Adrenal gland (tissue), 5 donors: Measurements from ENCODE around the gene NHSL1.

ENCODE experiments used
- POLR2A ChIP-seq, 2 donors: fragments of 450-650 bp; IDR thresholded peaks; one replicate each; pipeline ENCODE4 v1.6.1; 2017; ENCODE audit warnings: antibody characterized with exemption in 2 of 2, mild to moderate bottlenecking in 2 of 2, moderate library complexity in 1 of 2
- TF ChIP-seq, protein P1 (sequence below), 6 experiments: fragments of 450-650 bp in 4 of 6; fragments of 200-600 bp in 2 of 6; sonication (generic) in 1 of 6; IDR thresholded peaks; 1 replicate in 5 of 6; 2 replicates in 1 of 6; pipeline versions ENCODE4 v1.5.1 to v1.8.0; 2016 to 2021; ENCODE audit warnings: antibody characterized with exemption in 6 of 6, mild to moderate bottlenecking in 2 of 6, moderate library complexity in 1 of 6
- donor health status: DM: no; HTN: no; CAD: no.

DNA sequence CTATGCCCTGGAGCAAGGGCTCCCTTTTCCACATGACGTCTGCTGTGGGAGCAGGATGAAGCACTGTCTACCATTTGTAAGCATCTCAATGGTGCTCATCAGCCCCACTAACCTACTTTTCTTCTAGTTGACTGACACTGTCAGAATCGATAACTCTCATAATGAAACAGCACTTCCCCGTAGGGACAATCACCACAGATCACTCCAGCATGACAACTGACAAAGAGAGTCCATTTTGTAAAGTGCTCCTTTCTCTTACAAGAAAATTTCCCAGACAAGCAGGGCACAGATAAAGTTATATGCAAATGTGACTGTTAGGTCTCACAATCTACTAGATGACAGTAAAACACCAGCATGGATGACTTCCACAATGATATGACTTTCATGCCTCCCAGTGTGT is 48.8 kb downstream of the NHSL1 start:
- TF ChIP-seq, protein P1, sequence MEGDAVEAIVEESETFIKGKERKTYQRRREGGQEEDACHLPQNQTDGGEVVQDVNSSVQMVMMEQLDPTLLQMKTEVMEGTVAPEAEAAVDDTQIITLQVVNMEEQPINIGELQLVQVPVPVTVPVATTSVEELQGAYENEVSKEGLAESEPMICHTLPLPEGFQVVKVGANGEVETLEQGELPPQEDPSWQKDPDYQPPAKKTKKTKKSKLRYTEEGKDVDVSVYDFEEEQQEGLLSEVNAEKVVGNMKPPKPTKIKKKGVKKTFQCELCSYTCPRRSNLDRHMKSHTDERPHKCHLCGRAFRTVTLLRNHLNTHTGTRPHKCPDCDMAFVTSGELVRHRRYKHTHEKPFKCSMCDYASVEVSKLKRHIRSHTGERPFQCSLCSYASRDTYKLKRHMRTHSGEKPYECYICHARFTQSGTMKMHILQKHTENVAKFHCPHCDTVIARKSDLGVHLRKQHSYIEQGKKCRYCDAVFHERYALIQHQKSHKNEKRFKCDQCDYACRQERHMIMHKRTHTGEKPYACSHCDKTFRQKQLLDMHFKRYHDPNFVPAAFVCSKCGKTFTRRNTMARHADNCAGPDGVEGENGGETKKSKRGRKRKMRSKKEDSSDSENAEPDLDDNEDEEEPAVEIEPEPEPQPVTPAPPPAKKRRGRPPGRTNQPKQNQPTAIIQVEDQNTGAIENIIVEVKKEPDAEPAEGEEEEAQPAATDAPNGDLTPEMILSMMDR (IDR thresholded peaks at IDR 0.05): no peak
- TF ChIP-seq POLR2A (IDR thresholded peaks at IDR 0.05): no peak
